Calu3 (cell line): ENCODE results near the gene TRAF4. TPM values are rescaled to one million over a fixed set of nuclear protein-coding genes. Genes with fewer than 3 reads are reported as not detected.
"Not testable (repeated sequence)": the region's sequence is repeated elsewhere in the genome, so short reads cannot be mapped to it uniquely, and the experiment has no call there.

Experiments used
- BruUV-seq: library from RNA; stranded (reverse); fragments of 400-500 nt; replicated peaks from 2 replicates; lab custom pipeline; 2021; lab: Mats Ljungman, UMichigan
- CTCF ChIA-PET: fragments of 300-600 bp; sonication (Branson Sonifier 250); formaldehyde crosslinking; loops from one replicate; lab custom pipeline; 2022; ENCODE audit warnings: antibody characterized with exemption; lab: Charles Lee
- DNase-seq: peaks from one replicate; pipeline ENCODE4 v3.0.0; 2022
- H3K27ac Mint-ChIP-seq: one replicate; pipeline ENCODE4 v1.8.0; 2022; ENCODE audit warnings: mixed read lengths; ENCODE audit not compliant: unreplicated experiment
- H3K27me3 Mint-ChIP-seq: one replicate; pipeline ENCODE4 v1.8.0; 2022; ENCODE audit warnings: mixed read lengths; ENCODE audit not compliant: unreplicated experiment
- H3K36me3 Mint-ChIP-seq: one replicate; pipeline ENCODE4 v1.8.0; 2022; ENCODE audit warnings: mild to moderate bottlenecking, moderate library complexity, mixed read lengths; ENCODE audit not compliant: insufficient read depth, unreplicated experiment
- H3K4me1 Mint-ChIP-seq: one replicate; pipeline ENCODE4 v1.8.0; 2022; ENCODE audit warnings: mild to moderate bottlenecking, low read depth, mixed read lengths; ENCODE audit not compliant: unreplicated experiment
- H3K4me3 Mint-ChIP-seq: one replicate; pipeline ENCODE4 v1.8.0; 2022; ENCODE audit warnings: mild to moderate bottlenecking, low read depth, moderate library complexity, mixed read lengths; ENCODE audit not compliant: unreplicated experiment
- H3K9me3 Mint-ChIP-seq: one replicate; pipeline ENCODE4 v1.8.0; 2022; ENCODE audit warnings: low read depth, mixed read lengths; ENCODE audit not compliant: unreplicated experiment
- CTCF ChIP-seq: fragments of 200-600 bp; IDR thresholded peaks from one replicate; pipeline ENCODE4 v1.8.0; 2022; ENCODE audit warnings: antibody characterized with exemption; ENCODE audit not compliant: unreplicated experiment
- intact Hi-C: fragments of 100-400 bp; cut with micrococcal nuclease; formaldehyde crosslinking; loops from one replicate; pipeline ENCODE4 v1.10.0; 2022; ENCODE audit not compliant: unreplicated experiment
- total RNA-seq: library from RNA; stranded (reverse); gene quantifications from 2 replicates; pipeline ENCODE4 v1.2.3, GENCODE V29; 2022

TRAF4 gene
- total RNA-seq, 1 experiment from 2014 or later = 201 TPM

GRCh38 chr17:28717578-28718332, 26.1 kb upstream of the TRAF4 start, which contains the start of gene RAB34:
Gene RAB34 (minus strand): TSS chr17:28717868. CDS start chr17:28717266, 602 bp downstream.
- CTCF ChIA-PET = no interaction called here
- Mint-ChIP-seq H3K4me1 (peaks cover 18% of the 10 kb centered on the region), H3K36me3 (peaks cover 50% of the 10 kb centered on the region), H3K9me3 (no peaks in the 10 kb centered on the region), H3K27me3 (no peaks in the 10 kb centered on the region), H3K27ac (peak within 1 kb of the TSS; percentile 53), H3K4me3 (peak within 1 kb of the TSS; percentile 89)
- BruUV-seq = no TSS peak
- no peak for TF ChIP-seq CTCF
- DNase-seq = peak; percentile 70
- intact Hi-C loops = loop anchor here (5.0 kb wide), 1 partner anchor 55 kb away; the partner anchor contains the start of genes SDF2 and SUPT6H

GRCh38 chr17:28718333-28719020, 25.3 kb upstream of the TRAF4 start:
- intact Hi-C loops = loop anchor here (5.0 kb wide), 1 partner anchor 56 kb away; the partner anchor contains the start of genes SDF2 and SUPT6H
- no TSS peak for BruUV-seq
- H3K36me3 Mint-ChIP-seq = peaks cover 54% of the 10 kb centered on the region

GRCh38 chr17:28719021-28719433, 24.8 kb upstream of the TRAF4 start:
- TF ChIP-seq CTCF = no peak
- BruUV-seq = no TSS peak
- H3K9me3 Mint-ChIP-seq = no peaks in the 10 kb centered on the region
- peaks cover 60% of the 10 kb centered on the region for H3K36me3 Mint-ChIP-seq
- CTCF ChIA-PET = interaction anchor here (0.6 to 1.4 kb wide), 11 partner anchors 9 to 227 kb away, joined by 3 to 19 read pairs (median 6); partner anchors contain the start of genes BLTP2 and NEK8
- H3K4me3 Mint-ChIP-seq = peak overlapping the region; percentile 89
- H3K4me1 Mint-ChIP-seq = peaks cover 27% of the 10 kb centered on the region
- H3K27ac Mint-ChIP-seq = peak overlapping the region; percentile 96
- DNase-seq = no peak
- intact Hi-C loops = loop anchor here (5.0 kb wide), 1 partner anchor 57 kb away; the partner anchor contains the start of genes SDF2 and SUPT6H
- H3K27me3 Mint-ChIP-seq = no peaks in the 10 kb centered on the region

More at GRCh38 chr17:28718333-28719020, 25.3 kb upstream of the TRAF4 start:
- TF ChIP-seq CTCF = no peak
- Mint-ChIP-seq H3K4me3 (peak overlapping the region; percentile 89), H3K27ac (peak overlapping the region; percentile 53), H3K4me1 (peaks cover 21% of the 10 kb centered on the region), H3K9me3 (no peaks in the 10 kb centered on the region), H3K27me3 (no peaks in the 10 kb centered on the region)
- CTCF ChIA-PET = no interaction called here
- no peak for DNase-seq

GRCh38 chr17:28720247-28720996, 23.4 kb upstream of the TRAF4 start:
- TF ChIP-seq CTCF = no peak
- Mint-ChIP-seq H3K36me3 (peaks cover 74% of the 10 kb centered on the region), H3K9me3 (no peaks in the 10 kb centered on the region), H3K27ac (peak overlapping the region; percentile 96), H3K4me1 (peaks cover 41% of the 10 kb centered on the region), H3K27me3 (no peaks in the 10 kb centered on the region), H3K4me3 (peak overlapping the region; percentile 89)
- intact Hi-C loops = loop anchor here (5.0 to 10.0 kb wide), 4 partner anchors 84 to 394 kb away; no protein-coding TSS in a partner anchor
- CTCF ChIA-PET = interaction anchor here (1.3 to 1.4 kb wide), 4 partner anchors 8 to 217 kb away, joined by 5 to 19 read pairs (median 7); partner anchors contain the start of gene NEK8
- TSS peak; percentile 84 for BruUV-seq
- no peak for DNase-seq

GRCh38 chr17:28720997-28721329, 22.8 kb upstream of the TRAF4 start:
- H3K27me3 Mint-ChIP-seq, DNase-seq, BruUV-seq, H3K9me3 Mint-ChIP-seq, CTCF ChIA-PET: not testable (repeated sequence)
- Mint-ChIP-seq H3K4me1 (peaks cover 42% of the 10 kb centered on the region), H3K36me3 (peaks cover 79% of the 10 kb centered on the region), H3K4me3 (peak overlapping the region; percentile 89), H3K27ac (peak overlapping the region; percentile 96)
- intact Hi-C loops = loop anchor here (5.0 to 10.0 kb wide), 4 partner anchors 84 to 394 kb away; no protein-coding TSS in a partner anchor
